GM23338 (cell line): ENCODE data around the gene BAD. TPM values are rescaled to one million over a fixed set of nuclear protein-coding genes. Genes with fewer than 3 reads are reported as not detected.

Source experiments
- ATAC-seq: fragments of 200-7000 bp; cut with Tn5 transposase; 3 replicates; pipeline ENCODE4 v1.9.1; 2020
- DNase-seq: peaks from one replicate; pipeline ENCODE4 v3.0.0-alpha.2; 2015; ENCODE audit warnings: low spot score
- H2AFZ ChIP-seq: fragments of 200-600 bp; sonication (generic); 2 replicates; pipeline ENCODE4 v1.8.0; 2016; ENCODE audit warnings: antibody characterized with exemption, mild to moderate bottlenecking, moderate library complexity
- H3F3A ChIP-seq: fragments of 200-600 bp; sonication (generic); replicated peaks from 2 replicates; pipeline ENCODE4 v1.8.0; 2017; ENCODE audit warnings: antibody characterized with exemption, mixed run types, low read depth
- H3K27ac ChIP-seq: fragments of 200-600 bp; sonication (generic); 2 replicates; pipeline ENCODE4 v1.6.1; 2016; ENCODE audit warnings: low read depth
- H3K27me3 ChIP-seq: fragments of 200-600 bp; sonication (generic); 2 replicates; pipeline ENCODE4 v1.8.0; 2016; ENCODE audit warnings: mild to moderate bottlenecking, mixed run types, moderate library complexity; ENCODE audit not compliant: insufficient read depth
- H3K36me3 ChIP-seq: fragments of 200-600 bp; sonication (generic); 2 replicates; pipeline ENCODE4 v1.8.0; 2016; ENCODE audit warnings: mild to moderate bottlenecking; ENCODE audit not compliant: insufficient read depth
- H3K4me1 ChIP-seq: fragments of 200-600 bp; sonication (generic); 2 replicates; pipeline ENCODE4 v1.8.0; 2016; ENCODE audit warnings: mild to moderate bottlenecking, moderate library complexity; ENCODE audit not compliant: insufficient read depth
- H3K4me2 ChIP-seq: fragments of 200-600 bp; sonication (generic); 2 replicates; pipeline ENCODE4 v1.7.1; 2017; ENCODE audit warnings: mixed run types
- H3K4me3 ChIP-seq: fragments of 200-600 bp; sonication (generic); 2 replicates; pipeline ENCODE4 v1.6.1; 2016; ENCODE audit warnings: mixed run types
- H3K79me2 ChIP-seq: fragments of 200-600 bp; sonication (generic); replicated peaks from 2 replicates; pipeline ENCODE4 v1.8.0; 2017; ENCODE audit warnings: mild to moderate bottlenecking; ENCODE audit not compliant: insufficient read depth
- H3K9me2 ChIP-seq: fragments of 200-600 bp; sonication (generic); 2 replicates; pipeline ENCODE4 v1.8.0; 2017; ENCODE audit not compliant: insufficient read depth
- H4K20me1 ChIP-seq: fragments of 200-600 bp; sonication (generic); replicated peaks from 2 replicates; pipeline ENCODE4 v1.8.0; 2017; ENCODE audit warnings: mild to moderate bottlenecking; ENCODE audit not compliant: insufficient read depth
- H3K27ac Mint-ChIP-seq: 2 replicates; pipeline ENCODE4 v1.8.0; 2020; ENCODE audit warnings: inconsistent platforms, mild to moderate bottlenecking, moderate library complexity, mixed read lengths
- H3K27me3 Mint-ChIP-seq: 3 replicates; pipeline ENCODE4 v1.8.0; 2022; ENCODE audit warnings: low read depth, mild to moderate bottlenecking, moderate library complexity, mixed read lengths, inconsistent platforms; ENCODE audit not compliant: insufficient read depth, poor library complexity
- H3K36me3 Mint-ChIP-seq: 3 replicates; pipeline ENCODE4 v1.8.0; 2021; ENCODE audit warnings: low read depth, mild to moderate bottlenecking, inconsistent platforms, moderate library complexity, mixed read lengths
- H3K4me1 Mint-ChIP-seq: 3 replicates; pipeline ENCODE4 v1.8.0; 2020; ENCODE audit warnings: mild to moderate bottlenecking, inconsistent platforms, mixed read lengths
- H3K4me3 Mint-ChIP-seq: 3 replicates; pipeline ENCODE4 v1.8.0; 2021; ENCODE audit warnings: moderate library complexity, mild to moderate bottlenecking, inconsistent platforms, mixed read lengths
- H3K9me3 Mint-ChIP-seq: 3 replicates; pipeline ENCODE4 v1.8.0; 2020; ENCODE audit warnings: moderate library complexity, mild to moderate bottlenecking, inconsistent platforms, mixed read lengths
- CREB1 ChIP-seq: fragments of 250-450 bp; sonication (Bioruptor Pico); IDR thresholded peaks from 2 replicates; pipeline ENCODE4 v1.5.0; 2020; ENCODE audit warnings: low read depth, mild to moderate bottlenecking, moderate library complexity
- CTCF ChIP-seq, 2 experiments: fragments of 200-600 bp in 1 of 2; sonication (generic) in 1 of 2; conservative IDR thresholded peaks; 2 replicates each; pipeline versions ENCODE4 v1.5.1 to v1.6.1; 2016 to 2017; ENCODE audit warnings: antibody characterized with exemption in 2 of 2, low read depth in 2 of 2, mild to moderate bottlenecking in 2 of 2, moderate library complexity in 1 of 2
- JUNB ChIP-seq: IDR thresholded peaks from one replicate; pipeline ENCODE4 v1.6.1; 2016; ENCODE audit warnings: antibody characterized with exemption; ENCODE audit not compliant: unreplicated experiment
- NANOG ChIP-seq: IDR thresholded peaks from 2 replicates; pipeline ENCODE4 v1.6.1; 2016; ENCODE audit warnings: antibody characterized with exemption, borderline replicate concordance
- POLR2AphosphoS5 ChIP-seq: IDR thresholded peaks from 2 replicates; pipeline ENCODE4 v1.6.1; 2016; ENCODE audit warnings: antibody characterized with exemption, low read depth
- STAT1 ChIP-seq: IDR thresholded peaks from one replicate; pipeline ENCODE4 v1.6.1; 2016; ENCODE audit warnings: antibody characterized with exemption; ENCODE audit not compliant: unreplicated experiment
- ZNF114 ChIP-seq: fragments of 250-450 bp; sonication (Bioruptor Pico); IDR thresholded peaks from 2 replicates; pipeline ENCODE4 v1.5.0; 2020; ENCODE audit warnings: mild to moderate bottlenecking, moderate library complexity
- ZNF331 ChIP-seq: fragments of 250-450 bp; sonication (Bioruptor Pico); IDR thresholded peaks from 2 replicates; pipeline ENCODE4 v1.5.0; 2020; ENCODE audit warnings: low read depth, mild to moderate bottlenecking, moderate library complexity
- polyA plus RNA-seq: library from polyadenylated mRNA; unstranded; fragments of >200 nt; fragmentation: Nextera tagmentation; extraction: Ambion mirVana; gene quantifications from 2 replicates; pipeline ENCODE4 v1.2.1, GENCODE V29; 2016
- total RNA-seq: library from RNA; depleted of rRNA; stranded (reverse); fragments of >200 nt; shearing (Covaris generic); gene quantifications from 2 replicates; pipeline ENCODE4 v1.2.3, GENCODE V29; 2014
- TF ChIP-seq, protein P1 (sequence below): IDR thresholded peaks from 2 replicates; pipeline ENCODE4 v1.6.1; 2016; ENCODE audit warnings: antibody characterized with exemption
- TF ChIP-seq, protein P2 (sequence below): IDR thresholded peaks from one replicate; pipeline ENCODE4 v1.6.1; 2018; ENCODE audit warnings: antibody characterized with exemption; ENCODE audit not compliant: unreplicated experiment

The BAD gene
- total and polyA plus RNA-seq, 2 experiments from 2014 or later = 46.3 to 46.4 TPM

GRCh38 chr11:64330888-64331287, 46.4 kb upstream of the BAD start (continued):
- TF ChIP-seq CTCF (conservative IDR thresholded peaks at IDR 0.05; ENCODE audit: low read depth in 2 of 2) = no peak
- TF ChIP-seq JUNB = no peak
- TF ChIP-seq, protein P1, sequence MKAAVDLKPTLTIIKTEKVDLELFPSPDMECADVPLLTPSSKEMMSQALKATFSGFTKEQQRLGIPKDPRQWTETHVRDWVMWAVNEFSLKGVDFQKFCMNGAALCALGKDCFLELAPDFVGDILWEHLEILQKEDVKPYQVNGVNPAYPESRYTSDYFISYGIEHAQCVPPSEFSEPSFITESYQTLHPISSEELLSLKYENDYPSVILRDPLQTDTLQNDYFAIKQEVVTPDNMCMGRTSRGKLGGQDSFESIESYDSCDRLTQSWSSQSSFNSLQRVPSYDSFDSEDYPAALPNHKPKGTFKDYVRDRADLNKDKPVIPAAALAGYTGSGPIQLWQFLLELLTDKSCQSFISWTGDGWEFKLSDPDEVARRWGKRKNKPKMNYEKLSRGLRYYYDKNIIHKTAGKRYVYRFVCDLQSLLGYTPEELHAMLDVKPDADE = no peak
- no peak for TF ChIP-seq CREB1 (CRISPR knock-in tag)
- no peak for TF ChIP-seq NANOG

DNA sequence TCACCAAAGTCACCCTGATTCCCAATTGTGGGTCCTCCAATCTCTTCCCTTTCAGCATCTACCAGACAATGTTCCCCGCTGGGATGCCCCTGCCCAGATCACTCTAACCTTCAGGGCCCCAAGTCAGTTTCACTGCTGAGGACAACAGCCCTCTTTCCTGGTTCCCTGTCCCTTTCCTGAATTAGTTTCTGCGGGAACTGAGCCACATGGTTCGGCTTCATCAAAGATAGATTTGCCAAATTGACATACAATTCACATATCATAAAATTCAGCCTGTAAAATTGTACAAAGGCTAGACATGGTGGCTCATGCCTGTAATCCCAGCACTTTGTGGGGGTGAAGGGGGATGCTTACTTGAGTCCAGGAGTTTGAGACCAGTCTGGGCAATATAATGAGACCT, 43.5 kb upstream of the BAD start:
- Histone ChIP-seq H3K4me3 (no peak overlapping the region), H3K4me2 (no peak overlapping the region), H3K27ac (no peak overlapping the region), H4K20me1 (no peaks in the 10 kb centered on the region), H3K9me2 (no peaks in the 10 kb centered on the region), H2AFZ (no peak overlapping the region), H3K79me2 (no peaks in the 10 kb centered on the region), H3K27me3 (no peaks in the 10 kb centered on the region), H3K36me3 (no peaks in the 10 kb centered on the region), H3K4me1 (peaks cover 8% of the 10 kb centered on the region), H3F3A (0 out of 2 replicates have a peak, but pooled peaks cover 8% of the 10 kb centered on the region)
- H3K4me3 Mint-ChIP-seq = no peak overlapping the region
- H3K36me3 Mint-ChIP-seq = no peaks in the 10 kb centered on the region
- no peaks in the 10 kb centered on the region for H3K9me3 Mint-ChIP-seq
- no peak for TF ChIP-seq STAT1
- TF ChIP-seq ZNF331 (CRISPR knock-in tag) = no peak
- TF ChIP-seq CREB1 (CRISPR knock-in tag) = no peak
- TF ChIP-seq, protein P2, sequence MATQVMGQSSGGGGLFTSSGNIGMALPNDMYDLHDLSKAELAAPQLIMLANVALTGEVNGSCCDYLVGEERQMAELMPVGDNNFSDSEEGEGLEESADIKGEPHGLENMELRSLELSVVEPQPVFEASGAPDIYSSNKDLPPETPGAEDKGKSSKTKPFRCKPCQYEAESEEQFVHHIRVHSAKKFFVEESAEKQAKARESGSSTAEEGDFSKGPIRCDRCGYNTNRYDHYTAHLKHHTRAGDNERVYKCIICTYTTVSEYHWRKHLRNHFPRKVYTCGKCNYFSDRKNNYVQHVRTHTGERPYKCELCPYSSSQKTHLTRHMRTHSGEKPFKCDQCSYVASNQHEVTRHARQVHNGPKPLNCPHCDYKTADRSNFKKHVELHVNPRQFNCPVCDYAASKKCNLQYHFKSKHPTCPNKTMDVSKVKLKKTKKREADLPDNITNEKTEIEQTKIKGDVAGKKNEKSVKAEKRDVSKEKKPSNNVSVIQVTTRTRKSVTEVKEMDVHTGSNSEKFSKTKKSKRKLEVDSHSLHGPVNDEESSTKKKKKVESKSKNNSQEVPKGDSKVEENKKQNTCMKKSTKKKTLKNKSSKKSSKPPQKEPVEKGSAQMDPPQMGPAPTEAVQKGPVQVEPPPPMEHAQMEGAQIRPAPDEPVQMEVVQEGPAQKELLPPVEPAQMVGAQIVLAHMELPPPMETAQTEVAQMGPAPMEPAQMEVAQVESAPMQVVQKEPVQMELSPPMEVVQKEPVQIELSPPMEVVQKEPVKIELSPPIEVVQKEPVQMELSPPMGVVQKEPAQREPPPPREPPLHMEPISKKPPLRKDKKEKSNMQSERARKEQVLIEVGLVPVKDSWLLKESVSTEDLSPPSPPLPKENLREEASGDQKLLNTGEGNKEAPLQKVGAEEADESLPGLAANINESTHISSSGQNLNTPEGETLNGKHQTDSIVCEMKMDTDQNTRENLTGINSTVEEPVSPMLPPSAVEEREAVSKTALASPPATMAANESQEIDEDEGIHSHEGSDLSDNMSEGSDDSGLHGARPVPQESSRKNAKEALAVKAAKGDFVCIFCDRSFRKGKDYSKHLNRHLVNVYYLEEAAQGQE = no peak
- TF ChIP-seq, protein P1 = no peak
- no peak for TF ChIP-seq POLR2AphosphoS5
- TF ChIP-seq NANOG = no peak
- no peak for TF ChIP-seq ZNF114 (CRISPR knock-in tag)
- ATAC-seq (no peak), DNase-seq (no peak)
- no peak overlapping the region for H3K27ac Mint-ChIP-seq
- peaks cover 17% of the 10 kb centered on the region for H3K4me1 Mint-ChIP-seq
- peaks cover 4% of the 10 kb centered on the region for H3K27me3 Mint-ChIP-seq
